GM21390 (cell line): Measurements from ENCODE around the gene PLXND1.

Experiments
- ATAC-seq: cut with Tn5 transposase; IDR thresholded peaks from one replicate; pipeline ENCODE4 v1.9.1; 2021; ENCODE audit not compliant: unreplicated experiment

The PLXND1 gene

DNA sequence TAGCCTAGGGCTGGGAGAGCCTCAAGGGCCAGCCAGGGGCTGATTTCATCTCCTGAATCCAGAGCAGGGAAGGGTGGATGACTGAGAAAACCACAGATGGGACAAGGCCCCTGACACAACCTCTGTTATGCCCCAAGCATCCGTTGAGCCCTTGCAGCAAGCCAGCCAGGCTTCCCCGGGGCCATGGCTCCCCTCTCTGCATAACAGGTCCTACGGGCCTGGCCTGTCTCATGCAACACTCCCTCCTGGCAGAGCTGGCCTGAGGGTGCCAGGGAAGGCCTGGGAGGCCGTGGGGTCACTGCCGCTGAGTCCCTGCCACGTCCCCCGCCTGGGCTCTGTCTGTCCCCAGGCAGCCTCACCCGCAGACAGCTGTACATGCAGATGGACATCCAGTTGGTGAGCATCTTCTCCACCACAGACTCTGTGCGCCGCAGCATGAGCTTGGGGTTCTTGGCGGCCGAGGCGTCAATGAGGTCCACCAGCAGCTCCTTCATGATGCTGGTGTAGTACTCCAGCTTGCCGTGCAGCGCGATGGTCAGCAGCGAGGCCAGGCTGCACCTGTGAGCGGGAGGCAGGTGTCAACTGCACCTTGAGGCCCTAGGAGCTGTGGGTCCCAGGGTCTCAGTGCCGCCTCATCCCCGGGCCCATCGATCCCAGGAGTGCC lies 41.4 kb downstream of the PLXND1 start:
- ATAC-seq = no peak

DNA sequence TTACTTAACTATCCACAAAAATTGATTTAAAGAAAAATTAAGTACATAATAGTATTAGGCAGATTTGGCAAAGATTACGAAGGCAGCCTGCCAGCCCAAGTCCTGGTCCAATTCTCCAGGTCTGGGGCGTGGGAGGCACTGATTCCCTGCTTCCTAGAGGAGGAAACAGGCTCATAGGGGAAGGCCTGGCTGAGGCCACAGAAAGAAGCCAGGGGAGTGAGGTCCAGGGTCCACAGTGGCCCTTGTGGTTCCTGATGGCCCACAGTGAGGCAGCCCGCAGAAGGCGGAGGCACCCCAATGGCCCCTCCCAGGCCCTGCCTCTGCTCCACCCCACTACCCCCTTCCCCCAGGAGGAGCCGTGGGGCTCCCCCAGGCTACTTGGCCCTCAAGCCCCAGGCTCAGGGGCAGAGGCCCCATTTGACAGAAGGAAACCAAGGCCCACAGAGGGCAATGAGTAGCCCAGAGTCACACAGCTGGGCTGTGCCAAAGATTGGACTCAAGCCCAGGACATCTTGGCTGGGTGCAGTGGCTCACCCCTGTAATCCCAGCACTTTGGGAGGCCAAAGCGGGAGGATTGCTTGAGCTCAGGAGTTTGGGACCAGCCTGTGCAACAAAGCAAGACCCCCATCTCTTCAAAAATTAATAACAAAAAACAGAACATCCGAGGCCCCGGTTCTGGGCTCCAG lies 42.5 kb downstream of the PLXND1 start:
- ATAC-seq = no peak

DNA sequence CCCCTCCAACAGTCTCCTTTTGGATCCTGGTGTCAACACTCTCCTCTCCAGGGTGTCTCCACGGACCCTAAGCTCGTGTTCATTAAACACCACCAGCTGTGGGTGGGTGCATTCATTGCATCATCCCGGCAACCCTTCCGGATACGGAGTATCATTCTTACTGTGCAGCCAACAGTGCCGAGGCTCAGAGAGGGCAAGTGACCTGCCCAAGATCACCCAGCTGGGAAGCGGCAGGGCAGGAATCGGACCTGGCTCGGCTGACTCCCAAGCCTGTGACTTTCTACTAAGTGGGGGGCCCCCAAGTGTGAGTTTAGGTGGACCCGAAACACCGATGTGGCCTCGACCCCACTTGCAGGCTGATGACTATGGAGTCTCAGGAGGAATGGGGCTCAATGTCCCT lies 43.1 kb downstream of the PLXND1 start:
- no peak for ATAC-seq

DNA sequence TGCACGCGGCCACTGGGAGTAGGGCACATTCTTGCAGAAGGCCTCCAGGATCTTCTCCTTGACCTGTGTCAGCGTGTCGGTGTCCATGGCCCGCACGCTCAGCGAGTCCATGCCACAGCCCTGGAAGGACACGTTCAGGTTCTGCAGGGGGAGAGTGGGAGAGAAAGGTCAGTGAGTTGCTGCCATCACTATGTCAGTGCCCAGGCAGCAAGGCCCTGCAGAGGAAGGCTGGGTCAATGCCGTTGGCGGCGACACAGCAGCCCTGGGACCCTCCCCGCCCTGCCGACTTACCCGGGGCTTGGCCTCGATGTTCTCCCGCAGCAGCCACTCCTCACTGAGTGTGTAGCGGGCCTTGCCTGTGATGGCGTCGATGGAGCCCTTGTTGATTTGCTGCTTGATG lies 43.7 kb downstream of the PLXND1 start:
- ATAC-seq = no peak

DNA sequence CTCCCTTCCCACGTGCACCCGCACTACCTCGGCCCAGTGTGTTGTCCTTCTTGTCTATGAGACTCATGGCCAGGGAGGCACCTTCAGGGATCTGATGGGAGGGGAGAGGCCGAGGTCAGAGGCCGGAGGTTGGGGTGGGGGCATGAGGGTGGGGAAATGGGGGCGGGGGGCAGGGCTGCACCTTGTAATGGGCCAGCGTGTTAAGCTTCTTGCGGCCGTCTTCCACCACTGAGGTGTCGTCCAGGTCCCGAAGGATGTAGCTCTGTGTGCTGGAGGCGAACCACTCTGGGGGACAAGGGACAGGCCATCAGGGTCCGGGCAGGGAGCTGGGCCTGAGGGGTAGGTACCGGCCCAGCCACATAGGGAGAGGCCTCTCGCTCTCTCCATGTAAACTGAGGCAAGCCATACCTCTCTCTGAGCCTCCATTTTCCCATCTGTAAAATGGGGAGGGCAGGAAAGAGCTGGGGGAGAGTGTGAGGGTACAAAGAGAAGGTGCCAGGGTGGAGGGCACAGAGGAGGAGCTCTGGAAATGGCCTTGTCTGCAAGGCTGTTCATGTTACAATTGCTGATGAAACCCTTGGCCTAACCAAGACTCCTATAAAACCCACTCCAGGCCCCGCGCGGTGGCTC lies 44.7 kb downstream of the PLXND1 start:
- ATAC-seq = no peak

DNA sequence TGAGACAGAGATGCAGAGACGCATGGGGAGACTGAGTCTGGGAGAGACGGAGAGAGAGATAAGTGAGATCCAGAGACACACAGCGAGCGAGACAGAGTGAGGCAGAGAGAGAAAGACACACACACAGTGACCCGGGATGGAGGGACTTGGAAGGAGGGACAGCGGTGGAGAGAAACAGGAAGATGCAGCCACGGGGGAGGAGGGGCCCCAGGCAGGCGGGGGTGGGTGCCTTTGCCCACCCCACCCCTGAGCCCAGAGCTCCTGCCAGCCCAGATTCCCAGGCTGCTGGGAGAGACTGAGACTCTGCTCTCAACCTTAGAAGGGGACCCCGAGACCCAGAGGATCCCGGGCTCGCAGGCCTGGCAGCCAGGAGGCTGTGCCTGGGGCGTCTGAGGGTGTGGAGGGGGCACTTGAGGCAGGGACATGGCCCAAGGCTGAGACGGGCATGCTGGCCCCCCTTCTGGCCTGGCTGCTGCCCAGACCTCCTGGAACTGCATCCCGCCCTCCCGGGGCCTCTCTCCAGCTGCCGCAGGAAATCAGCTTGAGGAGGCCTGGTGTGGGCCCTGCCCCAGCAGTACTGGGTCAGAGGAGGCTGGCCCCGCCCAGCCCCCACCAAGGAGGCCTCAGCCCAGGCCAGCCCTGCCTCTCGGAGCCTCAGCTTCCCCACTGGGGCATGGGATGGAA lies 45.4 kb downstream of the PLXND1 start:
- no peak for ATAC-seq

DNA sequence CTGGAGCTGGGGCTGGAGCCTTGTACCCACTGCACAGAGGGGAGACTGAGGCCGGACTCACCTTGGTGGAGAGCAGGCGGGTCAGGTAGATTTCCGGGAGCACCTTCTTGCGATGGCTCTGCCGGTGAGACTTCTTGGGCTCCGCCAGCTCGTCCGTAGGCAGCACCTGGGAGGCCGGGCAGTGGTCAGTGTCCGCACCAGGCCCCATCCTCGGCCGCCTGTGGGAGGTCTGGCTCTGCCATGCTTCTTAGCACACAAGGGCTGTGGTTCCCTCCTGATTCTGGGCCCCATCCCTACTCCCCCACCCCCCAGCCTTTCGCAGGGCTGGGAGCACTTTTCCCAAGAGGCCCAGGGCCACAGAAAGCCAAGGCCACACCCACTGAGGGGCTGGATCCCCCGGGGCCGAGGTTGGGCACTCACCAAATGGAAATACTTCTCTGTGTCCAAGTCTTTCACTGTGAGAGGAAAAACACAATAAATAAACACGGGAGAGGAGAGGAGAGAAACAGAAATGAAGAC lies 46.1 kb downstream of the PLXND1 start:
- no peak for ATAC-seq

DNA sequence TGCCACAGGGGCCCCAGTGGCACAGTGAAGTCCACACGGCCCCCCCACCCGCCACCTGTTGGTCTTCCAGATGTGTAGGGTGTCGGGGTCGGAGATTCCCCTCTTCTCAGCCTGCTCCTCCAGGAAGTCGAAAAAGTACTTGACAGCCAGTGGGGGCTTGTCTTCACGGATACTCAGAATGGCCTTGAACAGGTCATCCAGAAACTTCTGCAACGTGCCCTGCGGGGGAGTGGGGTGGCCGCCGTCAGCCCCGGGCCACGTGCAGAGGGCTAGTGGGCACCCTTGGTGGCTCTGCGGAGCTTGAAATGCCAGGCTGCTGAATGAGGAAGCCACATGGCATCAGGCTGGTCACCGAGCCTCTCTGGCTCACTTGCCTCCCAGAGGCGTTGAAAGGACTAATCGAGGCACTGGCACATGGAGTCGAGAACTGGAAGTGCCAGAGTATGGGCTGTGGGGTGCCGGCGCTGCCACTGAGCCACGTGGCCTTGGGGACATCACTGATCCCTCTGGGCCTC lies 46.9 kb downstream of the PLXND1 start:
- no peak for ATAC-seq

DNA sequence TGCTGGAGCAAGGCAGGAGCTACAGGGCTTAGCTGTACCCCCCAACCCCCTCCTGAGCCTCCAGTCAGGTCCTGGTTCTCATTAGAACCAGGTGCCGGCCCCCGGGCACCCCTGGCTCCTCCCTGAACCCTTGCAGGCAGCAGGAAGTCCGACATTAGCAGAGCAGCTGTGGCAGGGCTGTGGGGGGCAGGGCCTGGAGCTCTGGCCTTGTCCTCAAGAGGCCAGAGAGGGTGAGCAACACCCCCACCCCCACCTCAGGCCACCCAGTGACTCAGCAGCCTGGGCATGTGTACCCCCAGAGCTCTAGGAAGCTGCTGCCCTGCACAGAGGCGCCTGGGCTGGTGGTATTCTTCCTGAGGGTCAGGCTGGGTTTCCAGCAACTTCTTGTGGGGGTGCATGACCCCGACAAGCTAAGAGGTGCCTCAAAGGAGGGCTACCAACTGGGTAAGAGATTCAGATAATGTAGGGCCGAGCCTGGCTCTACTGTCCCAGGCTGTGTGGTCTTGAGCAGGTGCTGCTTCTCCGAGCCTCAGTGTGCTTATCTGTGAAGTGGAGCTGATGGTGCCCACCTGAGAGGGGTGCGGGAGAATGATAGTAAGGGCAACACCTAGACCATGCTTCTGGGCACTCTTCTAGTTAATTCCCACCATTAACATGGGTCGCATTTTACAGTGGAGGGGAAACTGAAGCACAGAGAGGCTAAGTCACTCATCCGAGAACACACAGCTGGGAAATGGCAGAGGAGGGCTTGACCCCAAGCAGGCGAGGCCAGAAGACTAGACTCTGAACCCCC lies 47.5 kb downstream of the PLXND1 start:
- no peak for ATAC-seq

DNA sequence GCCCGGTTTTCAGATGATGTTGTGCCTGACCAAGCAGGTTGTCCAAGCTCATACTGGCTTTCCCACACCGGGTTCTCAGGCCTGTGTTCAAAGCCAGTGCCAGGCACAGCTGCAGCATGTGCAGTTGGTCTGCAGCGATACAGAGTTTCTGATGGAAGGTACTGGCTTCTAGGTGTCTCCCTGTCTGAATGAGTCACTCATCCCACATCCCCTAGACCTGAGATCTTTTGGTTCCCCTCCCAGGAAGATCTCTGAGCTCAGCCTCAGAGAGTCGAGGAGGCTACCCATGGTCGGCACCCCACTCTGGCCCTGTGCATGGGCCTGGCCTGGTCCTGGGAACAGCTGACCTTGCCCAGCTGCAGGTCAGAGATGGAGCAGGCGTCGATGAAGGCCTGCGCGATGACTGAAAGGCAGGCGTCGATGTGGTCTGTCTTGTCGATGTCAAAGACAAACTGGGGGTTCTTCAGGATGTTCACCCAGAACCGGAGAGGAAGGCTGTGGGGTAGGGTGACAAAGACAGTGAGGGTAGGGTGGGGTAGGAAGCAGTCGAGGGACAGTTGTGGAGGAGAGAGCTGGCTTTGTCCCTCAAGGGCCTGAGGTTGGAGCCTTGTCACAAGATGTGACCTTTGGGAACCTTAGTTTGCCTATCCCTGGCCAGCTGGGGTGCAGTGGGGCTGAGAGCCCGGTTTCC lies 48.2 kb downstream of the PLXND1 start:
- no peak for ATAC-seq

DNA sequence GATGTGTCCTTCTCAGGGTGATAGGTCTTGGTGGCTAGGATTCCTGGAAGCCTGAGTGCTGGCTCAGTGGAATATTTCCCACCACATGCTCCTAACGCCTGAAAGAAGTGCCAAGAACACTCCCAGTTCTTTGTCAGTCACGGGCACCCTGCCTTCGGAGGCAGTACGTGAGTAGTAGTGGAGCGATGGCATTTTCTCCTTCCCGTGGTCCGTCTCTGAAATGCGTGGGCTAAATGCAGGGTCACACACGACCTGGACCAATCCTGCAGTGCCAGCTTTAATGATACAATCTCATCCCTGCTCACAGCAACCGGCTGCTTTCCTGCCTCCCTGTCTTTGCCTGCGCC lies 49.0 kb downstream of the PLXND1 start:
- no peak for ATAC-seq

DNA sequence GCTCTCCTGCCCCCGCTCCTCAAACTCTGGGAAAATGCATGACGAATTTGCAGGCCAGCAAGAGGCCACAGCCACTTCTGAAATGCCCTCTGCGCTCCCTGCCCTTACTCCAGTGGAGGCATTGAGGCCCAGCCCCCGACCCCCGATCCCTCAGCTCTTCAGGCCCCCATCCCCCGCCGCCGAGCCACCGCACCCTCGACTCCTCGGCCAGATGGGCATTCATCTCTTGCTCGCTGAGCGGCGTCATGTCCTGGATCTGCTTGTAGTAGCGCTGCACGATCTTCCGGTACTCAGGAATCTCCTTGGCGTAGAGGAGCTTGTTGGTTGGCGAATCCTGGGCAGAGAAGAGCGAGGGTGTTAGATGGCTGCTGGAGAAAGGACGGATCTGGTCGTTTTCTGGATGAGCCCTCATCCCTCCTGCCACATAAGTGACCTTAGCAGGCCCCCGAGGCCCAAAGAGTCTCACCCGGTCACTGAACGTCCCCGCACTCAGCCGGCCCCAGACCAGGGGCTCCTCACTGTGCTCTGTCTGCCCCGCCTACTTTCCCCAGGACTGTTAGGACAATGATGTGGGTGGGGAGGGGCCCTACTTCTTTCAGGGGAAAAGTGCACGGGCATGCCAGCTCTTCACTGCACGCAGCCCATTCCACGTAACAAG lies 49.5 kb downstream of the PLXND1 start:
- no peak for ATAC-seq

DNA sequence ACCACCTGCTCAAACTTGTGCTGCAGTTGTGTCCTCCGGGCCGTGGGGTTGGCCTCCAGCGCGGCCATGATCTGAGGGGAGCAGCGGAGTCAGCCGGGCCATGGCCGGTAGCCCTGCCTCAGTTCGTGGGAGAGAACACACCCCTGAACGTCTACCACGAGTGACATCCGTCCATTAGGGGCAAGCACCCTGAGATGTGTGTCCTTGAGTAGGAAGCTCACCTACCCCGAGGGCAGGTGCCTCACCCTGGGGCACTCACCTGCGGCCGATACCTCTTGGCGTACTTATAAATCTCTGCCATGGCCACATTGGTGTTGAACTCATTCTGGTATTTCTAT lies 50.1 kb downstream of the PLXND1 start:
- ATAC-seq = no peak

DNA sequence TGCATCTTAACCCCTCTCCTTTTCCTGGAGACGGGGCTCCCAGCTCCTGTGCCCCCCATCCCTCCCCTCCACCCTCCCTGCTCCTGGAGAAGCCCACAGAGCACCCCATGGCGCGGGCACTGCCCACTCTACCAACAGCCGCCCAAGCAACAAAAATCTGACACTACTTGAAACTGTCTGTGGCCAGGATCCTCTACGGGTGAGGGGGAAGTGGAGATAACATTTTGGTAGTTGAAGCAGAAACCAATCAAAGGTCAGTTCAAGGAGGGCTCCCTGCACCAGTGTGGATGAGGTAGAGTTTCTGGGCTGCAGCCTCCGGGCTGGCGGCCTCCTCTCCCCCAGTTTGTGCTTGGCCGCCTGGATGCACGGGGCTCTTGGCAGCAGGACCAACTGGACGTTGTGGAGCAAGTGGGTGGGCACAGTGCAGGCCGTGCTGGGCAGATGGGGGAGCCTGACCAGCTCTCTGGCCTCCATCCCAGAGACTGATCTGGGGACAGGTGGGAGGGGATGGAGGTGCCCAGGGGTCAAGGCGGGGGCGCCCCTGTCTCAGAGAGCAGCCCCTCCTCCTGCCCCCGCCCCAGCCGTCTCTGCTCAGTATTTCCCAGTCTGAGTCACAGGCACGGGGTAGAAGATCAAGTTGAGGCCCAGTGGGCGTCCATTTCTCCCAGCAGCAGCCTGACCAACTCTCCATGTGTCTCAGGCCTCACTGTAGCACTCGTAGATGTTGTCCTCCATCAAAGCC lies 50.7 kb downstream of the PLXND1 start:
- ATAC-seq = no peak

DNA sequence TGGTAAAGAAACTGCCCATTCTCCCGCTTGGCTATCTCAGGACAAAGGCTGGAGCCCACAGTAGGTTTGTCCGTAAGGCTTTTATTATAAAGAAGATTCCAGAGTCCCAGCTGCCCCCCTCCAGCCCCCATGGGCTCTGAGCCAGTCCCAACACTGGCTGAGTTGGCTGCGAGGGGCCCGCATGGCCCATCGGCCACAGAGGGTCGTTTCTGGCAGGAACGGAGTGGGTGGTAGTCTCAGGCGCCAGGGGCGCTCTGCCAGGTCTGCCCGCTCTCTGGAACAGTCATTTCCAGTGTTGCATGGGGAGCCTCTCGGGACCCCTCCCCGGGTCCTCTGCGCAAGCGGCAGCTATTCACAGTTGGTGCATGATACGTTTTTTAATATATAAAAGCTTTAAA lies 51.3 kb downstream of the PLXND1 start:
- no peak for ATAC-seq

DNA sequence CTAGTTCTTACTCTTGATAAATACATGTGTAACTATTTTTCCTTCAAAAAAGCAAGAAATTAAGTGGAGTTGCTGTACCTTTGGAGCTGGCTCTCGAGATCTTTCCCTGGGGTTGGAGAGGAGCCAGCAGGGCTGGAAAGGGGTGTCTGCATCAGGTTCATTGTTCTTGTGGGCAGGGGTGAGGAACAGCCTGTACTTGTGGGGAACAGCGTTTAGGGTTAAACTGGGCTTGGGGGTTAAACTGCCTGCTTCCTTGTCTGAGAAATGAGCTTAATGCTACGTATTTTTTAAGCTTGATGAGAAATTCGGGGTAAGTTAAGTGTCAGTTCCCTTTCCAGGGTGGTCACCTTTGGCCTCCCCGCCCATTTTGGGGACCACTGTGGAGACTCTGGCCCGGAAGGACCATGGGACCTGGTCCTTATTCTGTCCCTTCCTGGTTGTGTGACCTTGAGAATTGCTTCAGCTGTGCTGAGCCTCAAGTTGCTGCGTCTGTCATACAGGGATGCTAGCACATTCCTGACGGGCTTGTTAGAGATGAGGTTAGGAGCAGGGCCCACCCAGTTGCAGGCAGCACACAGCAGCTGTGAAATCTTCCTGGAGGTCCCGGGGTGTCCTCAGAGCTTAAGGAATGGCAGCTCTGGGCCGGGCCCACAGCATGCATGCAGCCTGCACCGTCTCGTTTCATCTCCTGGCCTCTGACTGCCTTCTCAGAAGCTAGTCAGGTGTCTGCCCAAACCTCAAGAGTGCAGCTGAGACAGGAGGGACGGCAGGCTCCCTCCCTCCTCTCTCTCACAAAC lies 51.9 kb downstream of the PLXND1 start:
- ATAC-seq = no peak

DNA sequence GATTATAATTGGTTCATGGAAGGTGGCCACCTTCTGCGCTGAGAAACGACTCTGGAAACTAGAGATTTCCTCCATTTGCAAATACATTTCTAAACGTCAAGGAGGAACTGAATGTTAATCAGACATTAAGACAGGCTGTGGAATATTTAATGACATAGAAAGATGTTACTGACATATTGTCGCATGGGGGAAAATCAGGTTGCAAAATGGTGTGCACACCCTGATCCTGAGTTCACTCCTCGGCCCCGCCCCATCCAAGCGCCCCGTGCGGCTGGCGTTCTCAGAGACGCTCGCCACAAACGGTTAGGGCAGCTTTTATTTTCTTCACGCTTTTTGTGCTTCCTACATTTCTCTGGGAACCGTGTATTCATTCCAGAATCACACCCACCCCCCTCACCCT lies 52.8 kb downstream of the PLXND1 start:
- no peak for ATAC-seq

DNA sequence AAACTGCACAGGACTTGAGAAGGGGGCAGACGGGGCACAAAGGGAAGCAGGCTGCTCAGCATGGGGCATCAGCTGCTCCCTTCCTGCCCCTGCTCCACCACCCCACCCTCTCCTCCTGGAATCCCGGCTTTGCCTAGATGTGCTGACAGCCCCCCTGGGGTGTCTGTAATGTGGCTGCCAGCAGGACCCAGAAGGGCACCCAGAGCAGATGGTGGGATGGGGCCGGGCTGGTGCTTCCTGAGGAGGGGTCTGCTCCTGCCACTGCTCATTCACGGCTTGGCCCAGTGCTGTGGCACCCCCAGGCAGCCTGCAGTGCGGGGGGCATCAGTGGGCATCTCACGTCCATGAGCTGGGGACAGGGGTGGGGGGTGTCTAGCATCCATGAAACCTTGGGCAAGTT lies 53.3 kb downstream of the PLXND1 start:
- ATAC-seq = no peak
